Measurements from ENCODE around the gene ARL4D.
"Not testable (repeated sequence)": the region's sequence is repeated elsewhere in the genome, so short reads cannot be mapped to it uniquely, and the experiment has no call there.

The ARL4D gene

GRCh38 chr17:43419375-43419882 lies 20.6 kb downstream of the ARL4D start:
- DNase-seq (ENCODE audit: low read depth in 2 of 3, low spot score in 2 of 3), result not testable (repeated sequence)

- no peak for DNase-seq (ENCODE audit: low read depth in 2 of 3, low spot score in 2 of 3)
Observed at GRCh38 chr17:43423777-43424455, 25.1 kb downstream of the ARL4D start.

GRCh38 chr17:43427362-43428043 lies 28.7 kb downstream of the ARL4D start:
- DNase-seq (ENCODE audit: low read depth in 2 of 3, low spot score in 2 of 3), result no peak

GRCh38 chr17:43428524-43428923 lies 29.7 kb downstream of the ARL4D start:
- DNase-seq (ENCODE audit: low read depth in 2 of 3, low spot score in 2 of 3), result no peak

- no peak for DNase-seq (ENCODE audit: low read depth in 2 of 3, low spot score in 2 of 3)
Observed at GRCh38 chr17:43430936-43431713, 32.3 kb downstream of the ARL4D start.

- no peak for DNase-seq (ENCODE audit: low read depth in 2 of 3, low spot score in 2 of 3)
Observed at GRCh38 chr17:43431714-43432523, 33.1 kb downstream of the ARL4D start.

- DNase-seq (ENCODE audit: low read depth in 2 of 3, low spot score in 2 of 3), result no peak
Observed at GRCh38 chr17:43434902-43435319, 36.1 kb downstream of the ARL4D start.

GRCh38 chr17:43437756-43438155 lies 39.0 kb downstream of the ARL4D start:
- no peak for DNase-seq (ENCODE audit: low read depth in 2 of 3, low spot score in 2 of 3)

- DNase-seq (ENCODE audit: low read depth in 2 of 3, low spot score in 2 of 3), result no peak
Observed at GRCh38 chr17:43438626-43439025, 39.8 kb downstream of the ARL4D start.

- no peak for DNase-seq (ENCODE audit: low read depth in 2 of 3, low spot score in 2 of 3)
Observed at GRCh38 chr17:43439041-43439440, 40.2 kb downstream of the ARL4D start.

- no peak for DNase-seq (ENCODE audit: low read depth in 2 of 3, low spot score in 2 of 3)
Observed at GRCh38 chr17:43442711-43443110, 43.9 kb downstream of the ARL4D start.

- DNase-seq (ENCODE audit: low read depth in 2 of 3, low spot score in 2 of 3), result no peak
Observed at GRCh38 chr17:43443381-43443780, 44.6 kb downstream of the ARL4D start.

GRCh38 chr17:43444223-43445008 lies 45.6 kb downstream of the ARL4D start:
- no peak for DNase-seq (ENCODE audit: low read depth in 2 of 3, low spot score in 2 of 3)

GRCh38 chr17:43445009-43445589 lies 46.3 kb downstream of the ARL4D start:
- no peak for DNase-seq (ENCODE audit: low read depth in 2 of 3, low spot score in 2 of 3)

GRCh38 chr17:43446773-43447172 lies 48.0 kb downstream of the ARL4D start:
- DNase-seq (ENCODE audit: low read depth in 2 of 3, low spot score in 2 of 3), result no peak

- DNase-seq (ENCODE audit: low read depth in 2 of 3, low spot score in 2 of 3), result no peak
Observed at GRCh38 chr17:43448720-43449469, 50.1 kb downstream of the ARL4D start.

GRCh38 chr17:43449470-43450248 lies 50.9 kb downstream of the ARL4D start:
- no peak for DNase-seq (ENCODE audit: low read depth in 2 of 3, low spot score in 2 of 3)
